ENCODE data around the gene TMEM117. TPM values are rescaled to one million over a fixed set of nuclear protein-coding genes. Genes with fewer than 3 reads are reported as not detected.
A peak's percentile ranks its signal among the peaks of the same experiment; 100 is the strongest.

The TMEM117 gene
- total and polyA plus RNA-seq, 8 donors = 1.9 to 52.5 (median 8.0) TPM

DNA sequence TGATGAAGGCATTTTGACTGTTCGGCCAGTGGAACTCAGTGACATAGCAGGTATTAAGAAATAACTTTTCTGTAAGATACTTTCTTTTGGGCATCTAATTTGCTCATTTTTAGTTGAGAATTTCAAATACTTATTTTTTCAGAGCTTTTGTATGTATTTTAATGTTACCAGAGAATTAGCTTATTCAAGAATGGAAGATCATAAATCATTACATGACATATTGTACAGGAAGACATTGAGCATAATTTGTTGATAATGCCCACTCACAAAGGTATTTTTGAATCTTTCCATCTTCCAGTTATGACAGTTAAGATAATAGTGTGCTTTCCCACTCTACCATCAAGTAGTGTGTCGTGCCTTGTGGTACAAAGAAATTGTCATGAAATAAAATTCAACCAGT is 36.5 kb downstream of the TMEM117 start:
- Histone ChIP-seq H3K9me3 (no peaks in the 10 kb centered on the region), H3K36me3 (no peaks in the 10 kb centered on the region), H3K4me3 (no peak overlapping the region), H3K27ac (no peak overlapping the region), H3K4me1 (peaks cover 0 to 8% (median 0%) of the 10 kb centered on the region in 4 donors), H3K27me3 (no peaks in the 10 kb centered on the region)
- DNase-seq = no peak
- TF ChIP-seq, protein P1, sequence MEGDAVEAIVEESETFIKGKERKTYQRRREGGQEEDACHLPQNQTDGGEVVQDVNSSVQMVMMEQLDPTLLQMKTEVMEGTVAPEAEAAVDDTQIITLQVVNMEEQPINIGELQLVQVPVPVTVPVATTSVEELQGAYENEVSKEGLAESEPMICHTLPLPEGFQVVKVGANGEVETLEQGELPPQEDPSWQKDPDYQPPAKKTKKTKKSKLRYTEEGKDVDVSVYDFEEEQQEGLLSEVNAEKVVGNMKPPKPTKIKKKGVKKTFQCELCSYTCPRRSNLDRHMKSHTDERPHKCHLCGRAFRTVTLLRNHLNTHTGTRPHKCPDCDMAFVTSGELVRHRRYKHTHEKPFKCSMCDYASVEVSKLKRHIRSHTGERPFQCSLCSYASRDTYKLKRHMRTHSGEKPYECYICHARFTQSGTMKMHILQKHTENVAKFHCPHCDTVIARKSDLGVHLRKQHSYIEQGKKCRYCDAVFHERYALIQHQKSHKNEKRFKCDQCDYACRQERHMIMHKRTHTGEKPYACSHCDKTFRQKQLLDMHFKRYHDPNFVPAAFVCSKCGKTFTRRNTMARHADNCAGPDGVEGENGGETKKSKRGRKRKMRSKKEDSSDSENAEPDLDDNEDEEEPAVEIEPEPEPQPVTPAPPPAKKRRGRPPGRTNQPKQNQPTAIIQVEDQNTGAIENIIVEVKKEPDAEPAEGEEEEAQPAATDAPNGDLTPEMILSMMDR (IDR thresholded peaks at IDR 0.05) = no peak
- TF ChIP-seq POLR2A (IDR thresholded peaks at IDR 0.05) = no peak
- TF ChIP-seq POLR2AphosphoS5 (IDR thresholded peaks at IDR 0.05) = no peak
- TF ChIP-seq EP300 (IDR thresholded peaks at IDR 0.05) = no peak
- 94 to 95% (median 95%) methylated on average over 2 of the region's 2 CpGs for WGBS, 5 donors
- intact Hi-C loops (cut with DNase I; ENCODE audit: low total_unique reads) = no loop called here

DNA sequence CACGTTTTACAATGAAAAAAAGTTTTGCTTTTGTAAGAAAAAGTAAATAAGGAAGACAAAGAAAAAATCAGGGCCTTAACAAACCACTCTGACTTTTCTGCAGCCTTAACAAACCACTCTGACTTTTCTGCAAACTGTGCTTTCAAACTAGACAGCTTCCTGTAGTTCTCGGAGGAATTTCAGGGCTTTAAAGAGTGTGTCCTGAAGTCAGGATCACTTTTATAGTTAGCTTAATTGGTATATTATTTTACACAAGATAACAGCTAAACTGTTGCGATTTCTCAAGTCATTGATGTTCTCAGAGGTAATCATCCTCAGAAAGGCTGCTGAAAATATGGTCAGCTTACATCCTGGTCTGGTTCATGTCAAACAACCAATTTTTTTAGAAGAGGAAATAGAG is 42.2 kb downstream of the TMEM117 start:
- TF ChIP-seq POLR2A (IDR thresholded peaks at IDR 0.05) (no peak), EP300 (IDR thresholded peaks at IDR 0.05) (no peak), POLR2AphosphoS5 (IDR thresholded peaks at IDR 0.05) (no peak)
- TF ChIP-seq, protein P1 (IDR thresholded peaks at IDR 0.05) = no peak
- no peaks in the 10 kb centered on the region for H3K9me3 ChIP-seq
- DNase-seq = no peak

DNA sequence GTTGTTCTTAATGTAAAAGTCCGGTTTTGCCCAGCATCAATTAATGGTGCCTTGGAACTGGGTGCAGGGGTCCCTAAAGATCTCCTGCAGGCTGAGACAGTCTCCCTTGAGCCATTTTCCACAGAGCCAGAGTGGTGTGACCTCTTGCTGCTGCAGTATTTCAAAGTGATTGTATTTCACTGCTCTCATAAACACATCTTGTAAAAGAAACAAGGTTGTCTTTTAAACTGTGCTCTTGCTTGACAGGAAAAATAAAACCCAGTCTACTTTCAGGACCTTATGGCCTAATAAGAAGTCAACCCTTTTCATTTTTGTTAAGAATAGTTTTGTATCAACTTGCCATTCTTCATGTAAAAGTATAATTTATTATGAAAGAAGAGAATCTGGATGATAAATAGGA is 44.7 kb downstream of the TMEM117 start:
- Histone ChIP-seq H3K4me3 (no peak overlapping the region), H3K4me1 (peaks cover 0 to 11% (median 3%) of the 10 kb centered on the region in 4 donors), H3K9me3 (no peaks in the 10 kb centered on the region), H3K27ac (no peak overlapping the region), H3K36me3 (no peaks in the 10 kb centered on the region), H3K27me3 (no peaks in the 10 kb centered on the region)
- DNase-seq = no peak
- TF ChIP-seq, protein P1 (IDR thresholded peaks at IDR 0.05) = no peak
- TF ChIP-seq POLR2A (IDR thresholded peaks at IDR 0.05) (no peak), POLR2AphosphoS5 (IDR thresholded peaks at IDR 0.05) (no peak), EP300 (IDR thresholded peaks at IDR 0.05) (no peak)
- WGBS, 5 donors = 70 to 84% (median 76%) methylated on average over 1 of the region's 1 CpG
- intact Hi-C loops (cut with DNase I; ENCODE audit: low total_unique reads) = loop anchor here (10.0 kb wide), 1 partner anchor 436 kb away; no protein-coding TSS in a partner anchor

More for the DNA sequence above, 42.2 kb downstream of the TMEM117 start:
- H3K27me3 ChIP-seq = no peaks in the 10 kb centered on the region
- WGBS, 5 donors = 34 to 48% (median 42%) methylated on average over 3 of the region's 3 CpGs
- H3K4me1 ChIP-seq = peaks cover 0 to 8% (median 2%) of the 10 kb centered on the region in 4 donors
- intact Hi-C loops (cut with DNase I; ENCODE audit: low total_unique reads) = no loop called here
- no peak overlapping the region for H3K4me3 ChIP-seq
- no peak overlapping the region for H3K27ac ChIP-seq
- no peaks in the 10 kb centered on the region for H3K36me3 ChIP-seq

DNA sequence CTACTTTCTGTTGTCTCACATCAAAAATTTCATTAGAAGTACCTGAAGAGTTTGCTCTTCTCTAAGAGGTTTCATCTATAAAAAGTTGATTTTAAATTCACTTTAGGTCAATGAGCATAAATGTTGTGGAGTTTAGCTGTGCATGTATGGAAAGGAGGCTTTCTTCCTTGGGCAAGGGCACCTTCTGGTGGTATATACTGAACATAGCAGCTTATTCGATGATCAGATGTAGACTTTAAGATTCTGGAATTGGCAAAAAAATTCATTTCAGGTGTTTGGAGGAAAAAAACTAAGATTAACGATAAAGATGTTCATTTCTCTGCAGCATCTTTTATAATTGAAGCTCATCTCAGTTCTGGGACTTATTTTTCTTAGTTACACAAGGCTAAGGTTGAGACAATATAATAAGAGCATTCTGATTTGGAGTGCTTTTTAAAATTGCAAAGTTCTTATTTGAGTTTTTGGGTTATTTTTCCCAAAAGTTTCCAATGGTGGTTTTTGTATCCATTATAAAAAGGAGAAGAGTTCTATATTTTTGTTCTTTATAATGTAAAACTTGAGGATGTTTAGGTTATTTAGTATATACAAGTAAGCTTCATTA is 46.8 kb downstream of the TMEM117 start:
- Histone ChIP-seq H3K27ac (no peak overlapping the region), H3K36me3 (no peaks in the 10 kb centered on the region), H3K27me3 (no peaks in the 10 kb centered on the region), H3K4me3 (no peak overlapping the region), H3K4me1 (peaks cover 0 to 11% (median 2%) of the 10 kb centered on the region in 4 donors), H3K9me3 (no peaks in the 10 kb centered on the region)
- TF ChIP-seq, protein P1 (IDR thresholded peaks at IDR 0.05) = peak in 5 of 7 experiments; percentile 63 to 79 (median 65)
- no peak for TF ChIP-seq POLR2AphosphoS5 (IDR thresholded peaks at IDR 0.05)
- TF ChIP-seq POLR2A (IDR thresholded peaks at IDR 0.05) = no peak
- TF ChIP-seq EP300 (IDR thresholded peaks at IDR 0.05) = no peak
- intact Hi-C loops (cut with DNase I; ENCODE audit: low total_unique reads) = loop anchor here (10.0 kb wide), 1 partner anchor 438 kb away; no protein-coding TSS in a partner anchor
- peak in 1 of 2 donors; percentile 82 for DNase-seq
- 6 to 10% (median 7%) methylated on average over 2 of the region's 2 CpGs for WGBS, 5 donors

All from stomach (tissue), 9 donors.